HG03280 (cell line): ENCODE data around the gene IFNA7.
"Not testable (repeated sequence)": the region's sequence is repeated elsewhere in the genome, so short reads cannot be mapped to it uniquely, and the experiment has no call there.

ENCODE experiments used
- ATAC-seq: cut with Tn5 transposase; IDR thresholded peaks from one replicate; pipeline ENCODE4 v1.9.1; 2021; ENCODE audit warnings: mild to moderate bottlenecking, moderate library complexity; ENCODE audit not compliant: unreplicated experiment

The IFNA7 gene

GRCh38 chr9:21182810-21183736 is 18.9 kb downstream of the IFNA7 start:
- peak; percentile 93 for ATAC-seq

DNA sequence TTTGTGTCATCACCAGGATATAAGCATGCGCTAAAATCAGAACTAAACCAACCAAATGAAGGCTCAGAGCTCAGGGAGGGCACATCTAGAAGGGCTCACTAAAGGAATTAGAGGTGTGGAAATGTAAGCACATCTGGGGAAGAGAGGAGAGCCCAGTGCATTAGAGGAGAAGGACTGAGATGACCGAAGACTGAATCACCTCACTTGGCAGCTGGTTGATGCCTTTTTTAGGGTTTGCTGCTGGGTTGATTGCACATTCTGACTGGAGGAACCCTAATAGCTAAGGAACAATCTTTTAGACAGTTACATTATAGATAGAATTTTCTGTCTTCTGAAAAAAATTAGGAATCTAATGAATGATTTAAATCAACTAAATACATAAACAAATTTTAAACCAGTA is 27.3 kb downstream of the IFNA7 start:
- ATAC-seq = no peak

GRCh38 chr9:21172156-21172555 is 29.8 kb downstream of the IFNA7 start:
- no peak for ATAC-seq

GRCh38 chr9:21171351-21171750 is 30.7 kb downstream of the IFNA7 start:
- no peak for ATAC-seq

DNA sequence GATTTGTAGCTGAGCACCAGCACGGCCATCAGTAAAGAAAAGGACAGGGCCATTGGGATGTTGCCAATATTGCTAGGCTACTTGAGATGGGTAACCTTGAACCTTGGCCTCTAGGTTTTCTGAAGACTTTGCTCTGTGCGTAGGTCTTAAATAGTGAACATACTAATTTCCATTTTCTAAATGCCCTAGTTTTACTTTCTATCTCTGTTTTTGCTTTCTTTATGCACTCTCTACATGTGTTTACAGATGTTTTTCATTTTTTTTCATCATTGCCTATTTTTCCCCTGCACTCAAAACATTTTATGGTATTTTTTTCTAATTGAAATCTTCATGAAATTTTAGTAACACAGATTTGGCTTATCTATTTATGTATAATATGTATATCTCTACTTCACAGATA is 35.4 kb downstream of the IFNA7 start, which contains the start of gene IFNA21:
Gene IFNA21, minus strand, starts transcription at position 101 of the 400 bp plus-strand sequence. Its CDS starts 48 bp downstream, at position 53.
- not testable (repeated sequence) for ATAC-seq

- ATAC-seq = no peak
Measured at GRCh38 chr9:21165516-21165915, 36.5 kb downstream of the IFNA7 start.

DNA sequence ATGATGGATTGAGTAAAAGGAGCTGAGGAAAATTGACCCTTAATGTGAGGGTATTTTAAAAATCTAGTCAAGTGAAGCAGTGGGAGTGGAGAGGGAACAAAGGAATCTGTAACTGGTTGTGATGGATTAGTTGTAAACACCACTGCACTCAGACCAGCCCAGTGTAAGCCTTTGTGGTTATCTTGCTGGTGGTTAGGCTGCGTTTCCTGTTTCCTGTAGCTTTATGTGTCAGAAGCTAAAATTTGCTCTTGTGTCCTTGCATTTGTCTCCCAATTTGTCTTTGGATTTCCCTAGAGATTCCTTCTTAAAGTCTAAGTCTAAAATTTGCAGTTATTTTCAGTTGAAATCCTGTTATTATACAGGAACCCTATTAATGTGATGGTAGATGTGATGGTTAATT is 41.8 kb downstream of the IFNA7 start:
- ATAC-seq = no peak

DNA sequence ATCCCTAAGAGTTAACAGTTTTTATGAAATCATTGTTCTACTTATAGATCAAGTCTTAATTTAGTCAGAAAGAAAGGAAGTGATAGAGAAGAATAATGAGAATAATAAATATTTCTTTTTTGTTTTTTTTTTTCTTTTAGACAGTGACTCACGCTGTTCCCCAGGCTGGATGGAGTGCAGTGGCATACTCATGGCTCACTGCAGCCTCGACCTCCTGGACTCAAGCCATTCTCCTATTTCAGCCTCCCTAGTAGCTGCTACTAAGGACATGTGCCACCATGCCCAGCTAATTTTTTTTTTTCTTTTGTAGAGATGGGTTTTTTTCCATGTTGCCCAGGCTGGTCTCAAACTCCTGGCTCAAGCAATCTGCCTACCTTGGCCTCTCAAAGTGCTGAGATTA is 46.5 kb downstream of the IFNA7 start:
- ATAC-seq = no peak

GRCh38 chr9:21154018-21154608 is 47.9 kb downstream of the IFNA7 start:
- ATAC-seq = peak; percentile 61

DNA sequence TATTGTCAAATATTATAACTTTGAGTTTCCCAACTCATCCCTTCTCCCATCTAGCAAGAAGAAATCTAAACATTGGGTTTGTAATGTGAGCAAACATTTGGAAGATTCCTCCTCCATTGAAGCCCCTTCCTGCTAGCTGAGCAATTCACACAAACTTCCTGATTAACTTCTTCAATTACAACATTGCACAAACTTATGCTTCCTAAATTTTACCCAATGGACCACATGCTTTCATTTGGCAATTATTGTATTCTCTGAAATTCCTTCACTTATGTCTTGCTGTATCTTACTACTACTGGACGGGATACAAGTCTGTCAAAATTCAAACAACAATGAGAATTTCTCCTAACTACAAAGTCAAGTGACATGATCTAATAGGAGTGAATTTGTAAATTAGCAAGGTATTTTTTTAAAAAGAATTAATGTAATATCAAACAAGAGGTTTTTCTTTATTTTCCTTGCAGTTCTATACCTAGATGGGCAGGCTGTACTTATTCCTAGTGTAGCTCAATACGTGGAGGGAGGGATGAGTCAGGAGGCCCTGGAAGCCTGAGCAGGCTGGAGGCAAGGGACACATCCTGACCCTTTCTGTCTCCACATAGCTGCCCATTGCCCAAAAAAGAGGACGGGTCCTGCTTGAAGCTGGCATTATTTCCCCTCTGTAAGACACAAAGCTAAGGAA is 48.5 kb downstream of the IFNA7 start:
- ATAC-seq = peak; percentile 29
